ENCODE results near the gene ASAP2. TPM values are rescaled to one million over a fixed set of nuclear protein-coding genes. Genes with fewer than 3 reads are reported as not detected.

ASAP2 gene
- total RNA-seq, 1 donor from 2014 or later, result 0.23 TPM

- intact Hi-C loops (cut with micrococcal nuclease), result no loop called here
Measured at GRCh38 chr2:9398881-9399780, 192.5 kb downstream of the ASAP2 start.

GRCh38 chr2:9400268-9401058, 193.9 kb downstream of the ASAP2 start:
- intact Hi-C loops (cut with micrococcal nuclease), result no loop called here

GRCh38 chr2:9401059-9401547, 194.5 kb downstream of the ASAP2 start:
- intact Hi-C loops (cut with micrococcal nuclease), result no loop called here

GRCh38 chr2:9401646-9402371, 195.2 kb downstream of the ASAP2 start:
- intact Hi-C loops (cut with micrococcal nuclease), result no loop called here

GRCh38 chr2:9403924-9404323, 197.3 kb downstream of the ASAP2 start:
- intact Hi-C loops (cut with micrococcal nuclease), result no loop called here

- intact Hi-C loops (cut with micrococcal nuclease), result no loop called here
Measured at GRCh38 chr2:9404451-9404850, 197.8 kb downstream of the ASAP2 start.

- intact Hi-C loops (cut with micrococcal nuclease), result no loop called here
Measured at GRCh38 chr2:9405636-9406035, 199.0 kb downstream of the ASAP2 start.

GRCh38 chr2:9406529-9407362, 200.1 kb downstream of the ASAP2 start:
- intact Hi-C loops (cut with micrococcal nuclease), result no loop called here

GRCh38 chr2:9407363-9407811, 200.8 kb downstream of the ASAP2 start:
- intact Hi-C loops (cut with micrococcal nuclease), result no loop called here

- intact Hi-C loops (cut with micrococcal nuclease), result no loop called here
Measured at GRCh38 chr2:9408641-9409151, 202.1 kb downstream of the ASAP2 start.

- intact Hi-C loops (cut with micrococcal nuclease), result no loop called here
Measured at GRCh38 chr2:9410108-9410507, 203.5 kb downstream of the ASAP2 start.

- intact Hi-C loops (cut with micrococcal nuclease), result no loop called here
Measured at GRCh38 chr2:9412781-9413180, 206.2 kb downstream of the ASAP2 start.

GRCh38 chr2:9415516-9416169, 209.0 kb downstream of the ASAP2 start:
- intact Hi-C loops (cut with micrococcal nuclease), result no loop called here

- intact Hi-C loops (cut with micrococcal nuclease), result no loop called here
Measured at GRCh38 chr2:9416267-9416961, 209.8 kb downstream of the ASAP2 start.

- intact Hi-C loops (cut with micrococcal nuclease), result no loop called here
Measured at GRCh38 chr2:9416962-9417316, 210.3 kb downstream of the ASAP2 start.

- intact Hi-C loops (cut with micrococcal nuclease), result no loop called here
Measured at GRCh38 chr2:9417725-9418124, 211.1 kb downstream of the ASAP2 start.

GRCh38 chr2:9418746-9419145, 212.1 kb downstream of the ASAP2 start:
- intact Hi-C loops (cut with micrococcal nuclease), result no loop called here

GRCh38 chr2:9419541-9419940, 212.9 kb downstream of the ASAP2 start:
- intact Hi-C loops (cut with micrococcal nuclease), result no loop called here

- intact Hi-C loops (cut with micrococcal nuclease), result loop anchor here (5.0 kb wide), 1 partner anchor 213 kb away; the partner anchor contains the start of gene ASAP2
Measured at GRCh38 chr2:9420495-9420894, 213.9 kb downstream of the ASAP2 start.
